A549 treated with ZK216348 at 1 μM for 4 hours (cell line): ENCODE results near the gene DSG1. TPM values are rescaled to one million over a fixed set of nuclear protein-coding genes. Genes with fewer than 3 reads are reported as not detected.

ENCODE experiments used
- total RNA-seq: library from RNA; stranded (reverse); fragments of 200-300 nt; extraction: Qiagen RNA extraction; gene quantifications from 5 replicates; pipeline ENCODE4 v1.2.3, GENCODE V29; 2022; ENCODE audit warnings: low read depth

Gene DSG1
- not detected in 5 replicates for total RNA-seq

GRCh38 chr18:31317860-31318259 is at the start of gene DSG1:
TSS of gene DSG1 (plus strand) at chr18:31318160. CDS start at chr18:31318301, 141 bp downstream.

GRCh38 chr18:31376477-31376876 is 58.5 kb downstream of the DSG1 start, which contains the start of gene DSG4:
TSS of gene DSG4 (plus strand) at chr18:31376777. CDS start at chr18:31376912, 135 bp downstream.

Other genes starting within 250 kb of the DSG1 start
- 0.66 to 1.9 TPM (median 1.1 TPM) in 5 replicates for gene DSC2, start 215.7 kb upstream of the DSG1 start, total RNA-seq
- not detected in 5 replicates for gene DSC1, start 155.3 kb upstream of the DSG1 start, total RNA-seq
- gene DSG4, start 58.6 kb downstream of the DSG1 start, total RNA-seq, result not detected in 5 replicates
- gene DSG3, start 129.6 kb downstream of the DSG1 start, total RNA-seq, result not detected in 5 replicates
- gene DSG2, start 180.0 kb downstream of the DSG1 start, total RNA-seq, result 36.3 to 69.7 TPM (median 60.3 TPM) in 5 replicates